NOMO-1 treated with dmso at 0.1 percent for 144 hours (cell line): ENCODE results near the gene ADCK2.
"Not testable (repeated sequence)": the region's sequence is repeated elsewhere in the genome, so short reads cannot be mapped to it uniquely, and the experiment has no call there.

ENCODE experiments used
- DNase-seq: peaks from one replicate; lab custom pipeline; 2025; ENCODE audit not compliant: unreplicated experiment; lab: John Stamatoyannopoulos, UW

ADCK2 gene

DNA sequence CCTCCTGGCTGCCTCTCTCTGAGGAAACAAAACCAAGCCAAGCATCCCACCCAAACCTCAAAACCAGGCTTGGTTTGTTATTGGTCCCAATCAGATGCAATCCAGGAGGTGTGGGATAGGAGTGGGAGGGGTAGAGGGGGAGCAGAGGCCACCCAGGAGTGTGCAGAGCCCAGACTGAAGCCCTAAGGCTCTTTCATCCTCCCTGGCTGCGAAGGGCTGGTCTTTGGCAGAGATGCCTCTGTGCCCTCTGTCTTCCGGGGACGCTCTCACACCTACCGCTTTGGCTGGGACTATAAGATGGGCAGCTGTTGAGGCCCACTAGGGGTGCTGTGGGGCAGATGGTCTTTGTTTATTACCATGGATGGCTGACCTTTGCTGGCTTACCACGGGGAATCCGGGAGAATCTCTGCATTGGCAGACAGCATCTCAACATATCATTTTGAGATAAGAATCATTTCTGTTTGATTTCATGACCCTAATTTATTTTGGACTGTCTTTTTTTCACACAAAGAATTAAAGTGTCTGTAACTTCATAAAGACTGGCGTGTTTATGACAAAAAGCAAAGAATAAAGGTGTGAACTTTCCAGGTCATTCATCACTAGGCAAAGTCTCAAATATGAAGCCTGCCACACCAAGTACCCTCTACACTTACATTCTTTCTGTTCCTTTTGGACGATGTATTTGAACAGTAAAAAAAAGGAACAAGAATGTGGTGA is 25.7 kb upstream of the ADCK2 start:
- DNase-seq: no peak

DNA sequence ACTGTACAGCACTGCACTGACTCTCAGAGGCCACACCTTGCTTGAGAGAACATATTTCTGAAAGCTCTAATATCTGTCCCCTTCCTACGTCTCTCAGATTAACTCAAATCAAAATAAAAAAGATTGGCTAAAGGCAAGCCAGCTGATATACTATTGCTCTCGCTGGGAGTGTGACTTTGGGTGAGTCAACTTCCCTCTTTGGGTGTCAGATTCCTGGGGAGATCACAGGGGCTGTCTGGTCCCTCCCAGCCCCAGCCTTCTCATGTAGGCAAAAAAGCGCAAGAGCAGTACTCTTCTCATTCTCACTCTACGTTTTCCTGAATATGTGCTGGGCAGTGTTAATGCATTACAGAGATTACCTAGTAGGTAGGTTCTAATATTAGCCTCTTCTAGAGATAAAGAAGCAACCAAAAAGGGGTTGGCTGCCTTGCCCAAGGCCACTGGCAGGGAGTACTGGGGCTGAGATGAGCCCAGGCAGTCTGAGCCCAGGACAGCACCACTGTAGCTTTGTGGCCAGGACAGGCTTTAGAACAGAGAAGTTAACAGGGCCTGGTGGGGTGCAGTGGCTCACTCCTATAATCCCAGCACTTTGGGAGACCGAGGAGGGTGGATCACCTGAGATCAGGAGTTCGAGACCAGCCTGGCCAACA is 23.1 kb upstream of the ADCK2 start:
- DNase-seq: no peak

GRCh38 chr7:140650367-140650766 is 22.4 kb upstream of the ADCK2 start:
- DNase-seq: no peak

DNA sequence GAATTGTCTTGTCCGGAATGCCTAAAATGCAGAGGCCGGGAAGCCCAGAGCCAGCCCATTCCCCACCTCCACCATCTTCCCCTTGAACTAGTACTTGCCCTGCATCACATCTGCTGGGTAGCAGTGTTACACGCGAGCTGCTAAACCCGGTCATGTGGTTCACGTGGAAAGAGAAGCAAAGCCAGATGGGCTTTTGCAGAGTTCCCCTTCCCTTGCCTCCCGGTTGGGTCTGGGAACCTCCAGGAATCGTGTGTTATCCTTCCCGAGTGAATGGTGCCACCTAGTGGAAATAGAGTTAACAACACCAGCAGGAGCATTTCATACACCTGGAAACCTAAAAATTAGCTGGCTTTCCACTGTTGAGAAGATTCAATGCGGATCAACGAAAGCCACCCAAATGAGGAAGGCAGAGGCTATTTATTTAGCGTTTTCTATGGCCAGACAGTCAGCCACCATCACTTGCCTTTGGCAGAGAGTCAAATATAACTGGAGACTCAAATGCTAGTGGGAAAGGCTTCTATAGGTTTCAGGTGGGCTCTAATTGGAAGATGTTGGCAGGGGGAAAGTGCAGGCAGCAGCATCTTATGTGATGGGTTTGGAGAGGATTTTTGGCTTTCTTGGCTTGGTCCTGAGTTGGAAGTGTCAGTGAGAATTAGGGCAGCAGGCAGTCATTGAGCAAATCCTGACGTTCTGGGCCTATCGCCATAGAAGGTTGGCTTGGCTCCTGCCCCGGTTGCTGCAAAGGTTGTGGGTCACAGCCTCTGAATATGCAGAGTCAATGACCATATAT is 19.2 kb upstream of the ADCK2 start:
- DNase-seq: no peak

- DNase-seq: no peak
Observed at GRCh38 chr7:140654109-140654387, 18.7 kb upstream of the ADCK2 start.

- no peak for DNase-seq
Observed at GRCh38 chr7:140654661-140655060, 18.1 kb upstream of the ADCK2 start.

DNA sequence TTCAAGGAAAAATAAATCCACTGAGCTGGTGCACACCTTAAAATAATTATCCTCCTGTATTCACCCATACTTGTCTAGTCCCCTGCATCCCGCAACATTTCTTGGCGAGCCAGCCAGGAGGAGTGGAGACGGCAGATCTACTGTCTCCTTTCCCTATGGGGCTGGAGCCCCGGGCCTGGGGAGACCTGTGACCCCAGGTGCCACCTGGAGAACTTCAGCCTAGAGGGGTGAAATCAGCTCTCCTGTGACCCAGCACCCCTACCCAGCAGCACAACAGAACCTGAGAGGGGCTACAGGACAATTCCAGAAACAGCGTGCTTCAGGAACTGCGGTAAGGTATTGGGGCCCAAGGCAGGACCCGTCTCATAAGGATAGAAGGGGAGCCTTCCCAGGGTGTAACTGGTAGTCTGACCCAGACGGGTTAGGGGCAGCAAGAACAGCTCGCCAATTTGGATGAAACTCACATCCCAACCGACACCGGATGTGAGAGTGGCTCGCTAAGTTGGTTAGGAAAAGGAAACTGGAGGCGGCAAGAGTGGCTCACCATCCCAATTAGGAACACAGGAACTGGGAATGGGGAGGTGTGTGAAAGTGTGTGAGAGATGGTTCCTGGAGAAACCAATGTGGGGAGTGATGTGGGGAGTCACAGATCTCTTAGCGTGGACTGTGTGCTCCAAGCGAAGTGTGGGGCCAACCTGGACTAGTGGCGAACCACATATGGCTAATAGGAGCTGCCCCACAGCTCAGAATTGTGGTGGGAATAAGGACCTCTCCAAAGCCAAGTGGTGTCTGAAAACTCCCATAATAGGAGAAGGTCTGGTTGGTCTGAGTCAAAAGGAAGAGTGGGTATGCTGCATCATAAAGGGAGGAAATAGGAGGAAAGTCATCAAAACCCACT is 17.0 kb upstream of the ADCK2 start:
- DNase-seq: no peak

GRCh38 chr7:140656548-140657515 is 15.9 kb upstream of the ADCK2 start:
- peak; percentile 57 for DNase-seq

DNA sequence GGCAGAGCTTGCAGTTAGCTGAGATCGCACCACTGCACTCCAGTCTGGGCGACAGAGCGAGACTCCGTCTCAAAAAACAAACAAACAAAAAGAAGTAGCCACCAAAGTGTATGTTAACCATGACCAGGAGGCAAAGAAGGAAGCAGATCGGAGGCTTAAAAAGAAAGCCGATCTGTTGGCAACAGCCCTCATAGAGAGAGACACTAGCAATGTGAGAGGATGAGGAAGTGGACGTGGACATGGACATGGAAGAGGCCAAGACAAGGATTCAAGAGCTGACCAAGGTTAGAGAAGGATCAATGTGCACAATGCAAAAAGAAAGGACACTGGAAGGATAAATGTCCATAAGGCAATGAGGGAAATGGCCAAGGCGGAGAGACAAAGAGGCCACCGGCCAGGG is 14.9 kb upstream of the ADCK2 start:
- DNase-seq: no peak

GRCh38 chr7:140659856-140660255 is 12.9 kb upstream of the ADCK2 start:
- DNase-seq: no peak

DNA sequence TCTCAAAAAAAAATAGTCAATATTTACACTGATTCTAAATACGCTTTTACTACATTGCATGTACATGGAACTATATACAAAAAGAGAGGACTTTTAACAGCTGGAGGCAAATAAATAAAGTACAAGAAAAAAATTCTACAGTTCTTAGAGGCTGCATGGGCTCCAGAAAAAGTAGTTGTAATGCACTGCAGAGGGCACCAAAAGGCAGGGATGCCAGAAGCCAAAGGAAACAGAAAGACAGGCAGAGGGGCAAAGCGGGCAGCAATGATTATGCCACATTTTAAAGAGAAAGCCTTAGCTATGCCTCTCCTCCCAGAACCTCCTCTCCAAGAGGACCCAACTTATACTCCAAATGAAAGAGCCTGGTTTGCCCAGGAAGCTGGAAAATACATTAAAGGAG is 11.6 kb upstream of the ADCK2 start:
- no peak for DNase-seq

GRCh38 chr7:140662938-140663337 is 9.8 kb upstream of the ADCK2 start:
- DNase-seq: not testable (repeated sequence)

DNA sequence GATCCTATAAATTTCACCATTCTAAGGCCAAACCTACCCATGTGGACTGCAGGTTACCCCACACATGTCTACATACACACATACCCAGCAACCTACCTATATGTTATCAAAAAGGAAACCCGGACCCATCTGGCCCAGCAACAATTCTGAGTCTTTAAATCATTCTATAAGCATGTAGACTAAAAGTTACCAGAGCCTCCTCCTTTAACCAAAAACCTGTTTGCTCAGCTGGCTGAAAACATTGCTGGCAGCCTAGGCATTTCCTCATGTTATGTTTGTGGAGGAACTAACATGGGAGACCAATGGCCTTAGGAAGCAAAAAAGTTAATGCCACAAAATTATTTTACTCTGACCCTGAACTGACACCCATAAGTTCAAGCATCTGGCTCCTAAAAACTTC is 5.3 kb upstream of the ADCK2 start:
- DNase-seq: no peak

GRCh38 chr7:140668641-140669040 is 4.1 kb upstream of the ADCK2 start:
- DNase-seq: no peak

DNA sequence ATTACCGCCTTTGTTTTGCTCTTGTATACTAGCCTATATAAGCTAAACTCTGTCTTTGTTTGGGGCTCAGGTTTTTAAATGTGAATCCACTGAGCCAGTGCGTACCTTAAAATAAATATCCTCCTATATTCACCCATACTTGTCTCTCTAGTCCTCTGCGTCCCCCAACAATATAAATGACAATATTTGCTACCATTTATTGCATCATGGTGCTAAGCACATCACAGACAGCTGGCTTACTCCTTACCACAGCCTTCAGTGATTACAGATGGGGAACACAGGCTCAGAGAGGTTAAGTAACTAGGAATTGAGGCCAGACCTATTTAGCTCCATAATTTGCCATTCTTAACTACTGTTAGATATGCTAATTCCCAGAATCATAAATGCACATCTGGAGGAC is 3.4 kb upstream of the ADCK2 start:
- no peak for DNase-seq

GRCh38 chr7:140669862-140670261 is 2.9 kb upstream of the ADCK2 start:
- not testable (repeated sequence) for DNase-seq

DNA sequence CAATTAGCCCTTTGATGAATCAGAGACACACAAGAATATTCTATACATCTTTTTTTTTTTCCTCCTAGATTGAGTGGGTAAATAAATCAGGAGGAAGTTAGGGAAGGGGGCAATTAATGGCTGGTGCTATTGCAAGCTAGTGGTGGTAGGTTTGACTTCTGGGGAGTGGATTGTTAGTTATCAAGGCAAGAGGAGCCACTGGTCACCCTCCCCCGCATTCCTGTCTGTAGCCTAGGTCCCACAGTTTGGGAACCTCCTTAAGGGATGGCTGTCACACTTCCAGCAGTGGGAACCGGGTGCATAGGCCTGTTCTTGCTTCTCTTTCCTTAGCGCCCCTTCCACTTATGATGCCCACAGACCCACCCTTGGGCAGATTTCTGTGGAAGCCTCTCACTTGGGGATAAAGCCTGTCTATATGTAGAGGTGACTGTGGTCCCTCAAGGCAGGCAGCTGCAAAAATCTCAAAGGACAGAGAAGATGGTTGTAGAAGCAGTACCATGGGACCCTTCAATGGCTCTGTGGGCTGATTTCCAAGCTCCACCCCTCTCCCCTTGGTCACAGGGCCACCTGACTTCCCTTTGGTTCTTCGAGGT is 2.3 kb upstream of the ADCK2 start:
- DNase-seq: no peak

DNA sequence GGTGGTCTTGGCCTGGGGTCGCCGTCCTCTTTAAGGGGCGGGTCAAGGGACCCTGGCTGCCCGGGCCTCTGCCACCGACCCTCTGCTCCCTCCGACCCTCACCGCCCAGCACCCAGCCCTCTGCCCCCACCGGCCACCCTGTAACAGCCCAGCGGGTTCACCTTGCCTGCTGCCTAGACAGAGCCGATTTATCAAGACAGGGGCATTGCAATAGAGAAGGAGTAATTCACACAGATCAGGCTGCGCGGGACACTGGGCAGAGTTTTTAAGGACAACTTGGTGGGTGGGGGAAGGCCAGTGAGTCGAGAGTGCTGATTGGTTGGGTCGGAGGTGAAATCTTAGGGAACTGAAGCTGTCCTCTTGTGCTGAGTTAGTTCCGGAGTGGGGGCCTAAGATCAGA is 779 bp upstream of the ADCK2 start:
- DNase-seq: no peak

GRCh38 chr7:140673063-140673773 is 473 bp downstream of the ADCK2 start:
- DNase-seq: no peak
